DND-41 (cell line): ENCODE data around the gene NCCRP1.
A peak's percentile ranks its signal among the peaks of the same experiment; 100 is the strongest.

Source experiments
- ATAC-seq: fragments of 200-7000 bp; cut with Tn5 transposase; 3 replicates; pipeline ENCODE4 v1.9.1; 2021; ENCODE audit warnings: low read depth; ENCODE audit not compliant: insufficient read depth
- DNase-seq: peaks from one replicate; pipeline ENCODE4 v3.0.0-alpha.2; 2020
- H2AFZ ChIP-seq: 2 replicates; pipeline ENCODE4 v1.6.0; 2012; ENCODE audit warnings: low read depth, low read length
- H3K27ac ChIP-seq: 2 replicates; pipeline ENCODE4 v1.5.1; 2012; ENCODE audit warnings: low read length, inconsistent platforms
- H3K27me3 ChIP-seq: fragments of 200-600 bp; sonication (generic); 2 replicates; pipeline ENCODE4 v1.6.0; 2012; ENCODE audit warnings: low read length, mild to moderate bottlenecking, inconsistent platforms; ENCODE audit not compliant: insufficient read depth, poor library complexity
- H3K36me3 ChIP-seq: 2 replicates; pipeline ENCODE4 v1.5.1; 2012; ENCODE audit warnings: low read length, inconsistent platforms; ENCODE audit not compliant: insufficient read depth
- H3K4me1 ChIP-seq: 2 replicates; pipeline ENCODE4 v1.5.1; 2012; ENCODE audit warnings: mild to moderate bottlenecking, low read length; ENCODE audit not compliant: insufficient read depth
- H3K4me2 ChIP-seq: 2 replicates; pipeline ENCODE4 v1.6.0; 2012; ENCODE audit warnings: mild to moderate bottlenecking, moderate library complexity, low read length, inconsistent platforms; ENCODE audit not compliant: insufficient read depth
- H3K4me3 ChIP-seq, 2 experiments: fragments of 200-600 bp in 1 of 2; shearing (Covaris generic) in 1 of 2; 2 replicates each; pipeline ENCODE4 v1.5.1; 2012 to 2016; ENCODE audit warnings: inconsistent platforms in 2 of 2, low read length in 2 of 2, mild to moderate bottlenecking in 2 of 2, low read depth in 1 of 2, moderate library complexity in 1 of 2
- H3K79me2 ChIP-seq: 2 replicates; pipeline ENCODE4 v1.6.0; 2012; ENCODE audit warnings: low read length, inconsistent platforms; ENCODE audit not compliant: insufficient read depth
- H3K9ac ChIP-seq: 2 replicates; pipeline ENCODE4 v1.6.0; 2012; ENCODE audit warnings: low read depth, mild to moderate bottlenecking, inconsistent platforms, low read length, moderate library complexity
- H3K9me3 ChIP-seq: 2 replicates; pipeline ENCODE4 v1.5.1; 2012; ENCODE audit warnings: low read length, moderate library complexity, mild to moderate bottlenecking, inconsistent platforms; ENCODE audit not compliant: insufficient read depth, severe bottlenecking
- H4K20me1 ChIP-seq: 2 replicates; pipeline ENCODE4 v1.6.0; 2012; ENCODE audit warnings: low read length; ENCODE audit not compliant: insufficient read depth
- EZH2 ChIP-seq: IDR thresholded peaks from 3 replicates; pipeline ENCODE4 v1.6.1; 2012; ENCODE audit warnings: borderline replicate concordance, low read depth, mild to moderate bottlenecking, moderate library complexity, low read length, inconsistent platforms; ENCODE audit not compliant: severe bottlenecking
- TF ChIP-seq, protein P1 (sequence below): IDR thresholded peaks from 2 replicates; pipeline ENCODE4 v1.5.1; 2012; ENCODE audit warnings: borderline replicate concordance, low read length, moderate library complexity, mild to moderate bottlenecking; ENCODE audit not compliant: poor library complexity, severe bottlenecking; ENCODE audit errors: extremely low read depth

The NCCRP1 gene

DNA sequence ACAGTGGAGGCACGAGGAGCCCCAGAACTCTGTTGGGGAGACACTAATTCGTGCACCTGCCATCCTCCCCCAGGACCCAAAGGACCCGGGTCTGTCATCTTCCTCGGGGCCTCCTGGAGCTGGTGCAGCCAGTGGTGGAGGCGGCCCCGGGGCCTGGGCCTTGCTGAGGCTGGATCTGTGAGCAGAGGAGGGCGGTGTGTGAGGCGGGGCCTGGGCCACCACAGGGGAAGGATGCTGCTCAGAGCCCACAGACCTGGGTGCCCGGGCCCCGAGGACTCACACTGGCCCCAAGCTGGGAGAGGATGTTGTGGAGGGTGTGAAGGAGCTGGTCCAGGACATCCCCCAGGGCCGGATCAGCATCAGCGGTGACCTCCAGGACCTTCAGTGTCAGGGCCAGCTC is 39.8 kb downstream of the NCCRP1 start:
- H3K4me3 ChIP-seq: no peak overlapping the region
- ATAC-seq (no peak), DNase-seq (no peak)
- H3K27ac ChIP-seq: no peak overlapping the region
- no peaks in the 10 kb centered on the region for H3K36me3 ChIP-seq
- no peak overlapping the region for H3K9ac ChIP-seq
- no peaks in the 10 kb centered on the region for H3K27me3 ChIP-seq
- no peaks in the 10 kb centered on the region for H4K20me1 ChIP-seq
- peaks cover 8% of the 10 kb centered on the region for H3K4me1 ChIP-seq
- H3K9me3 ChIP-seq: no peaks in the 10 kb centered on the region
- TF ChIP-seq, protein P1, sequence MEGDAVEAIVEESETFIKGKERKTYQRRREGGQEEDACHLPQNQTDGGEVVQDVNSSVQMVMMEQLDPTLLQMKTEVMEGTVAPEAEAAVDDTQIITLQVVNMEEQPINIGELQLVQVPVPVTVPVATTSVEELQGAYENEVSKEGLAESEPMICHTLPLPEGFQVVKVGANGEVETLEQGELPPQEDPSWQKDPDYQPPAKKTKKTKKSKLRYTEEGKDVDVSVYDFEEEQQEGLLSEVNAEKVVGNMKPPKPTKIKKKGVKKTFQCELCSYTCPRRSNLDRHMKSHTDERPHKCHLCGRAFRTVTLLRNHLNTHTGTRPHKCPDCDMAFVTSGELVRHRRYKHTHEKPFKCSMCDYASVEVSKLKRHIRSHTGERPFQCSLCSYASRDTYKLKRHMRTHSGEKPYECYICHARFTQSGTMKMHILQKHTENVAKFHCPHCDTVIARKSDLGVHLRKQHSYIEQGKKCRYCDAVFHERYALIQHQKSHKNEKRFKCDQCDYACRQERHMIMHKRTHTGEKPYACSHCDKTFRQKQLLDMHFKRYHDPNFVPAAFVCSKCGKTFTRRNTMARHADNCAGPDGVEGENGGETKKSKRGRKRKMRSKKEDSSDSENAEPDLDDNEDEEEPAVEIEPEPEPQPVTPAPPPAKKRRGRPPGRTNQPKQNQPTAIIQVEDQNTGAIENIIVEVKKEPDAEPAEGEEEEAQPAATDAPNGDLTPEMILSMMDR: no peak
- no peak for TF ChIP-seq EZH2
- H3K4me2 ChIP-seq: no peak overlapping the region
- H3K79me2 ChIP-seq: no peaks in the 10 kb centered on the region
- H2AFZ ChIP-seq: no peak overlapping the region

GRCh38 chr19:39237200-39238184 is 40.7 kb downstream of the NCCRP1 start:
- H3K9ac ChIP-seq: no peak overlapping the region
- no peaks in the 10 kb centered on the region for H3K79me2 ChIP-seq
- H3K4me3 ChIP-seq: no peak overlapping the region
- H4K20me1 ChIP-seq: no peaks in the 10 kb centered on the region
- peaks cover 8% of the 10 kb centered on the region for H3K4me1 ChIP-seq
- no peaks in the 10 kb centered on the region for H3K27me3 ChIP-seq
- H3K36me3 ChIP-seq: no peaks in the 10 kb centered on the region
- H3K4me2 ChIP-seq: peak overlapping the region; percentile 42
- peak; percentile 60 for DNase-seq
- peak overlapping the region; percentile 10; the same call in 1 of the 2 replicates for H2AFZ ChIP-seq
- no peak overlapping the region for H3K27ac ChIP-seq
- ATAC-seq: peak; percentile 96
- no peaks in the 10 kb centered on the region for H3K9me3 ChIP-seq
- TF ChIP-seq, protein P1: no peak
- no peak for TF ChIP-seq EZH2

GRCh38 chr19:39238209-39238608 is 41.4 kb downstream of the NCCRP1 start:
- peak overlapping the region; percentile 42 for H3K4me2 ChIP-seq
- no peak overlapping the region for H3K9ac ChIP-seq
- ATAC-seq: no peak
- no peak for DNase-seq
- no peak overlapping the region for H3K27ac ChIP-seq
- no peaks in the 10 kb centered on the region for H4K20me1 ChIP-seq
- no peaks in the 10 kb centered on the region for H3K27me3 ChIP-seq
- H3K79me2 ChIP-seq: no peaks in the 10 kb centered on the region
- H3K9me3 ChIP-seq: no peaks in the 10 kb centered on the region
- H2AFZ ChIP-seq: peak overlapping the region; percentile 10; the same call in 1 of the 2 replicates
- H3K36me3 ChIP-seq: no peaks in the 10 kb centered on the region
- H3K4me3 ChIP-seq: no peak overlapping the region
- peaks cover 8% of the 10 kb centered on the region for H3K4me1 ChIP-seq
- TF ChIP-seq EZH2: no peak
- TF ChIP-seq, protein P1: no peak
